Memory B cell (primary cell): Measurements from ENCODE around the gene MTARC2.
"Not testable (repeated sequence)": the region's sequence is repeated elsewhere in the genome, so short reads cannot be mapped to it uniquely, and the experiment has no call there.

Source experiments
- ATAC-seq: fragments of 150-1000 bp; cut with Tn5 transposase; 2 replicates; pipeline ENCODE4 v1.10.0; 2021; ENCODE audit warnings: low read depth, mild to moderate bottlenecking, moderate library complexity
- DNase-seq, 2 donors: peaks; one replicate each; pipeline ENCODE4 v3.0.0; 2022; ENCODE audit warnings: low spot score in 2 of 2
- H3K27ac Mint-ChIP-seq: one replicate; pipeline ENCODE4 v1.8.0; 2022; ENCODE audit warnings: mild to moderate bottlenecking, moderate library complexity, mixed read lengths
- H3K27me3 Mint-ChIP-seq: one replicate; pipeline ENCODE4 v1.8.0; 2022; ENCODE audit warnings: mixed read lengths
- H3K36me3 Mint-ChIP-seq: one replicate; pipeline ENCODE4 v1.8.0; 2022; ENCODE audit warnings: mild to moderate bottlenecking, mixed read lengths
- H3K4me1 Mint-ChIP-seq: one replicate; pipeline ENCODE4 v1.8.0; 2022; ENCODE audit warnings: mixed read lengths
- H3K4me3 Mint-ChIP-seq: one replicate; pipeline ENCODE4 v1.8.0; 2022; ENCODE audit warnings: mild to moderate bottlenecking, moderate library complexity, mixed read lengths
- H3K9me3 Mint-ChIP-seq: one replicate; pipeline ENCODE4 v1.8.0; 2022; ENCODE audit warnings: mixed read lengths

The MTARC2 gene

GRCh38 chr1:220711056-220711809 lies 36.9 kb upstream of the MTARC2 start:
- Mint-ChIP-seq H3K4me3 (peak overlapping the region; percentile 41), H3K27ac (peak overlapping the region; percentile 94), H3K27me3 (no peaks in the 10 kb centered on the region), H3K36me3 (no peaks in the 10 kb centered on the region), H3K9me3 (peaks cover 2% of the 10 kb centered on the region), H3K4me1 (peaks cover 27% of the 10 kb centered on the region)
- DNase-seq (peak in 1 of 2 donors; percentile 39), ATAC-seq (peak; percentile 91)

GRCh38 chr1:220715986-220716385 lies 32.1 kb upstream of the MTARC2 start:
- H3K4me1 Mint-ChIP-seq = peaks cover 19% of the 10 kb centered on the region
- DNase-seq, H3K4me3 Mint-ChIP-seq, H3K27me3 Mint-ChIP-seq, H3K9me3 Mint-ChIP-seq, ATAC-seq, H3K36me3 Mint-ChIP-seq, H3K27ac Mint-ChIP-seq: not testable (repeated sequence)

DNA sequence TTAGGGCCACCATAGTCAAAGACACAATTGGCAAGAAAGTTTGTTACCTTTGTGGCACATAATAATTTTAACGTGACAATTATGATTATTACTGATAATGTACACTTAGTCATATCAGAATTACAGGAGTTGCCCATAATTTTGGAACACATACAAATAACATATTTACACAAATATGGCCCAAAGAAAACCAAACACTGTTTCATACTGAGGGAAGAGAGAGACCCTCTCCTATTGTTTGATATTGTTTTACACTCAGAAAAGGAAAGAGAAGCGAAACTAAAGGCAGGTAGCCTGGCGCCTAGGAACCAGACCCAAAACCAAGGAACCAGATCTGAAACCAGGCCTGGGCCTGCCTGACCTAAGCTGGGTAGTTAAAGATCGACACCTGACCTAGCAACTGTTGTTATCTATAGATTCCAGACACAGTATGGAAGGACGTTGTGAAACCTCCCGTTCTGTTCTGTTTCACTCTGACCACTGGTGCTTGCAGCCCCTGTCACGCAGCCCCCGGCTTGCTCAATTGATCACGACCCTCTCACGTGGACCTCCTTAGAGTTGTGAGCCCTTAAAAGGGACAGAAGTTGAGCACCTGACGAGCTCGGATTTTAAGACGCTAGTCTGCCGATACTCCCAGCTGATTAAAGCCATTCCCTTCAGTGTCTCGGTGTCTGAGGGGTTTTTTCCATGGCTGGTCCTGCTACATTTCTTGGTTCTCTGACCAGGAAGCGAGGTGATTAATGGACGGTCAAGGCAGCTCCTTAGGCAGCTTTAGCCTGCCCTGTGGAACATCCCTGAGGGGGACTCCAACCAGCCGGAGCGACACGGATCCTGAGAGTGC lies 30.1 kb upstream of the MTARC2 start:
- peak in 1 of 2 donors; percentile 25 for DNase-seq
- Mint-ChIP-seq H3K27ac (peak overlapping the region; percentile 74), H3K36me3 (no peaks in the 10 kb centered on the region), H3K4me1 (peaks cover 12% of the 10 kb centered on the region), H3K9me3 (peaks cover 2% of the 10 kb centered on the region), H3K4me3 (peak overlapping the region; percentile 27), H3K27me3 (no peaks in the 10 kb centered on the region)
- peak; percentile 29 for ATAC-seq

DNA sequence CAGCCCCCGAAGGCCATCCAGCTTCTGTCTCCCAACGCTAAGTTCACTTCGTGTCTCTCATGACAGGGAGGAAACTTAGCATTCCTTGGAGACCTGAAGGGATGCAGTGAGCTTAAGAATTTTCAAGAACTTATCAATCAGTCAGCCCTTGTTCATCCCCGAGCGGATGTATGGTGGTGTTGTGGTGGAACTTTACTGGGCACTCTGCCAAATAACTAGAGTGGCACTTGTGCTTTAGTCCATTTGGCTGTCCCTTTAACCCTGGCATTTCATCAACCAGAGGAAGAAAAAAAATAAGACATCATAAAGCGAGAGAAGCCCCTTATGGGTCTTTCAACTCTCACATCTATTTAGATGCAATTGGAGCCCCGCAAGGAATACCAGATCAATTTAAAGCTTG lies 26.9 kb upstream of the MTARC2 start:
- not testable (repeated sequence) for ATAC-seq, H3K4me3 Mint-ChIP-seq, H3K36me3 Mint-ChIP-seq, H3K27me3 Mint-ChIP-seq, H3K9me3 Mint-ChIP-seq, DNase-seq, H3K27ac Mint-ChIP-seq
- H3K4me1 Mint-ChIP-seq = peaks cover 12% of the 10 kb centered on the region

DNA sequence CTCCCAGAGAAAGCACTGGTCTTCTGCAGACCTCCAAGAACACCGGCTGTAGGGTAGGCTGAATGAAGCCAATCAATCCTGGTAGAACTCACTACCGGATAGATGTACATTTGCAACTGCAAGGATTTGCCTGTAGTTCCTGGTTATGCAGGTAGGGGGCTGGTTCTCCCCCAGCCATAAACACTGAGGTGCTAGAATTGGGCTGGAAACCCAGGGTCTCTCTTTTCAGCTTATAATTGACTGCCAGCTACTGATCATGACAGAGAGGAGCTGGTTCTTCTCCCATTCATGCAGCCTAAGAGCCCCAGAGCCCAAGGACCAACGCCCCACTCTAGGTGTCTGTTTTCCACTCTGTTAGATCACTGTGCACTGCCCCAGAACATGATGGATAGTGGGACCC lies 21.5 kb upstream of the MTARC2 start:
- Mint-ChIP-seq H3K4me1 (no peaks in the 10 kb centered on the region), H3K27ac (no peak overlapping the region), H3K27me3 (no peaks in the 10 kb centered on the region), H3K9me3 (no peaks in the 10 kb centered on the region), H3K4me3 (no peak overlapping the region), H3K36me3 (no peaks in the 10 kb centered on the region)
- ATAC-seq (no peak), DNase-seq (no peak)

GRCh38 chr1:220727519-220727918 lies 20.6 kb upstream of the MTARC2 start:
- ATAC-seq (no peak), DNase-seq (no peak)
- H3K4me1 Mint-ChIP-seq = peaks cover under 1% of the 10 kb centered on the region
- no peaks in the 10 kb centered on the region for H3K36me3 Mint-ChIP-seq
- H3K27me3 Mint-ChIP-seq = no peaks in the 10 kb centered on the region
- no peak overlapping the region for H3K27ac Mint-ChIP-seq
- no peaks in the 10 kb centered on the region for H3K9me3 Mint-ChIP-seq
- no peak overlapping the region for H3K4me3 Mint-ChIP-seq

- no peak overlapping the region for H3K27ac Mint-ChIP-seq
- no peak for ATAC-seq
- no peak overlapping the region for H3K4me3 Mint-ChIP-seq
These were observed 17.6 kb upstream of the MTARC2 start for GRCh38 chr1:220730486-220730885.

GRCh38 chr1:220732137-220732536 lies 16.0 kb upstream of the MTARC2 start:
- no peaks in the 10 kb centered on the region for H3K27me3 Mint-ChIP-seq
- DNase-seq (no peak), ATAC-seq (no peak)
- H3K27ac Mint-ChIP-seq = peak overlapping the region; percentile 8
- H3K9me3 Mint-ChIP-seq = no peaks in the 10 kb centered on the region
- H3K36me3 Mint-ChIP-seq = no peaks in the 10 kb centered on the region
- H3K4me1 Mint-ChIP-seq = peaks cover 9% of the 10 kb centered on the region
- H3K4me3 Mint-ChIP-seq = no peak overlapping the region

More at GRCh38 chr1:220730486-220730885, 17.6 kb upstream of the MTARC2 start:
- Mint-ChIP-seq H3K27me3 (no peaks in the 10 kb centered on the region), H3K4me1 (peaks cover 5% of the 10 kb centered on the region), H3K9me3 (no peaks in the 10 kb centered on the region), H3K36me3 (no peaks in the 10 kb centered on the region)
- DNase-seq = no peak

GRCh38 chr1:220732621-220733020 lies 15.5 kb upstream of the MTARC2 start:
- Mint-ChIP-seq H3K27ac (peak overlapping the region; percentile 8), H3K36me3 (no peaks in the 10 kb centered on the region), H3K4me3 (no peak overlapping the region), H3K27me3 (no peaks in the 10 kb centered on the region), H3K9me3 (no peaks in the 10 kb centered on the region), H3K4me1 (peaks cover 13% of the 10 kb centered on the region)
- ATAC-seq (no peak), DNase-seq (no peak)

GRCh38 chr1:220733086-220733601 lies 15.0 kb upstream of the MTARC2 start:
- Mint-ChIP-seq H3K27ac (peak overlapping the region; percentile 8), H3K4me3 (peak overlapping the region; percentile 41), H3K27me3 (no peaks in the 10 kb centered on the region), H3K9me3 (no peaks in the 10 kb centered on the region), H3K4me1 (peaks cover 13% of the 10 kb centered on the region), H3K36me3 (no peaks in the 10 kb centered on the region)
- DNase-seq = peak; percentile 87 to 91
- peak; percentile 94 for ATAC-seq

GRCh38 chr1:220734571-220735326 lies 13.4 kb upstream of the MTARC2 start:
- no peaks in the 10 kb centered on the region for H3K27me3 Mint-ChIP-seq
- DNase-seq (no peak), ATAC-seq (no peak)
- H3K4me1 Mint-ChIP-seq = peaks cover 13% of the 10 kb centered on the region
- no peak overlapping the region for H3K27ac Mint-ChIP-seq
- no peaks in the 10 kb centered on the region for H3K9me3 Mint-ChIP-seq
- H3K4me3 Mint-ChIP-seq = no peak overlapping the region
- H3K36me3 Mint-ChIP-seq = no peaks in the 10 kb centered on the region

- not testable (repeated sequence) for H3K9me3 Mint-ChIP-seq, DNase-seq, H3K27me3 Mint-ChIP-seq, H3K36me3 Mint-ChIP-seq, ATAC-seq, H3K4me3 Mint-ChIP-seq, H3K27ac Mint-ChIP-seq
- H3K4me1 Mint-ChIP-seq = peaks cover 13% of the 10 kb centered on the region
These were observed 11.8 kb upstream of the MTARC2 start for GRCh38 chr1:220736283-220736682.

- H3K27ac Mint-ChIP-seq = no peak overlapping the region
- H3K4me1 Mint-ChIP-seq = peaks cover 8% of the 10 kb centered on the region
- DNase-seq = no peak
- no peaks in the 10 kb centered on the region for H3K9me3 Mint-ChIP-seq
- H3K36me3 Mint-ChIP-seq = no peaks in the 10 kb centered on the region
- peaks cover 4% of the 10 kb centered on the region for H3K27me3 Mint-ChIP-seq
- no peak for ATAC-seq
- H3K4me3 Mint-ChIP-seq = no peak overlapping the region
These were observed 6.8 kb upstream of the MTARC2 start for GRCh38 chr1:220741349-220741748.

- no peak overlapping the region for H3K4me3 Mint-ChIP-seq
- H3K27ac Mint-ChIP-seq = no peak overlapping the region
- H3K4me1 Mint-ChIP-seq = peaks cover 6% of the 10 kb centered on the region
- H3K27me3 Mint-ChIP-seq = peaks cover 6% of the 10 kb centered on the region
- DNase-seq (no peak), ATAC-seq (no peak)
- H3K9me3 Mint-ChIP-seq = no peaks in the 10 kb centered on the region
- H3K36me3 Mint-ChIP-seq = no peaks in the 10 kb centered on the region
These were observed 6.3 kb upstream of the MTARC2 start for GRCh38 chr1:220741825-220742224.
